ENCODE results near the gene CDC37L1. TPM values are rescaled to one million over a fixed set of nuclear protein-coding genes. Genes with fewer than 3 reads are reported as not detected.

The CDC37L1 gene
- total RNA-seq, 2 experiments from 2014 or later = 10.1 to 12.4 TPM

GRCh38 chr9:4755026-4755609 is 75.7 kb downstream of the CDC37L1 start:
- Mint-ChIP-seq H3K9me3 (ENCODE audit: low read depth) (no peaks in the 10 kb centered on the region), H3K4me3 (no peak overlapping the region), H3K27ac (no peak overlapping the region), H3K4me1 (peaks cover 3% of the 10 kb centered on the region), H3K36me3 (no peaks in the 10 kb centered on the region), H3K27me3 (peaks cover 8% of the 10 kb centered on the region)
- DNase-seq (no peak), ATAC-seq (no peak)
- CTCF ChIA-PET = interaction anchor here (0.7 to 1.4 kb wide), 3 partner anchors 151 to 618 kb away, joined by 3 to 4 read pairs (median 3); no protein-coding TSS in a partner anchor

GRCh38 chr9:4756420-4756819 is 77.1 kb downstream of the CDC37L1 start:
- no peak overlapping the region for H3K4me3 Mint-ChIP-seq
- DNase-seq = no peak
- peaks cover 3% of the 10 kb centered on the region for H3K4me1 Mint-ChIP-seq
- no peak for ATAC-seq
- H3K27ac Mint-ChIP-seq = no peak overlapping the region
- H3K9me3 Mint-ChIP-seq (ENCODE audit: low read depth) = no peaks in the 10 kb centered on the region
- no peaks in the 10 kb centered on the region for H3K36me3 Mint-ChIP-seq
- H3K27me3 Mint-ChIP-seq = peaks cover 11% of the 10 kb centered on the region
- CTCF ChIA-PET = interaction anchor here (0.9 to 1.3 kb wide), 4 partner anchors 12 to 231 kb away, joined by 3 to 5 read pairs (median 3); partner anchors contain the start of gene AK3

Other genes with a start within 250 kb of the CDC37L1 start
- under 1 TPM in 1 of 2 experiments, not detected in 1; 0.14 TPM for gene SLC1A1, start 189.1 kb upstream of the CDC37L1 start, total RNA-seq
- gene PLPP6, start 17.3 kb upstream of the CDC37L1 start, total RNA-seq = 10 to 100 TPM in 1 of 2 experiments, 1 to 10 TPM in 1; 9.3 to 10.2 TPM
- gene SPATA6L, start 13.1 kb upstream of the CDC37L1 start, total RNA-seq = under 1 TPM; 0.56 to 0.73 TPM
- gene AK3, start 61.6 kb downstream of the CDC37L1 start, total RNA-seq = 10 to 100 TPM; 35.6 to 35.8 TPM
- gene RCL1, start 113.4 kb downstream of the CDC37L1 start, total RNA-seq = 10 to 100 TPM; 14.3 to 20.2 TPM